ENCODE measurements around the gene RPUSD1. TPM values are rescaled to one million over a fixed set of nuclear protein-coding genes. Genes with fewer than 3 reads are reported as not detected.

Gene RPUSD1
- total and polyA plus RNA-seq, 4 donors: 6.8 to 20.3 (median 12.8) TPM

DNA sequence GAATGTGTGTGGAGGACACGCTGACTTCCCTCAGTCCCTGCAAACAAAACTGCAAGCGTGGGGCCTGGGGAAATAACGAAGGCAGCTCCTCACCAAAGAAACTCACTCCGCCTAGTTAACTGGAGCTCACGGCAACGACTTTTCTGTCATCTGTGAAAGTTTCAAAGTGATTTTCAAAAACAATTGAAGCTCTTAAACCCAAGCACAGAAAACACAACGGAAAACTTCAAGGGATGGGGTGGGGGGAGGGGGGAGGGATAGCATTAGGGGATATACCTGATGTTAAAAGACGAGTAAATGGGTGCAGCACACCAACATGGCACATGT is 15.5 kb upstream of the RPUSD1 start:
- WGBS, 2 donors: 44 to 45% methylated on average over 8 of the region's 8 CpGs
- DNase-seq: no peak
- no peaks in the 10 kb centered on the region for H3K4me1 ChIP-seq (ENCODE audit: control insufficient read depth in 1 of 2, insufficient read depth in 2 of 2, low read length in 2 of 2)
- no peak overlapping the region for H3K4me3 ChIP-seq (ENCODE audit: low read length in 2 of 2)
- ATAC-seq (ENCODE audit: low FRiP score): no peak
- H3K27me3 ChIP-seq (ENCODE audit: control insufficient read depth in 1 of 2, insufficient read depth in 2 of 2, low read length in 1 of 2): no peaks in the 10 kb centered on the region
- no peak overlapping the region for H3K27ac ChIP-seq (ENCODE audit: low read depth in 1 of 2, low read length in 2 of 2)
- no peaks in the 10 kb centered on the region for H3K36me3 ChIP-seq (ENCODE audit: control insufficient read depth in 1 of 2, insufficient read depth in 2 of 2, low read length in 1 of 2)
- intact Hi-C loops (cut with DNase I): no loop called here
- no peaks in the 10 kb centered on the region for H3K9me3 ChIP-seq (ENCODE audit: control insufficient read depth, low read length)

DNA sequence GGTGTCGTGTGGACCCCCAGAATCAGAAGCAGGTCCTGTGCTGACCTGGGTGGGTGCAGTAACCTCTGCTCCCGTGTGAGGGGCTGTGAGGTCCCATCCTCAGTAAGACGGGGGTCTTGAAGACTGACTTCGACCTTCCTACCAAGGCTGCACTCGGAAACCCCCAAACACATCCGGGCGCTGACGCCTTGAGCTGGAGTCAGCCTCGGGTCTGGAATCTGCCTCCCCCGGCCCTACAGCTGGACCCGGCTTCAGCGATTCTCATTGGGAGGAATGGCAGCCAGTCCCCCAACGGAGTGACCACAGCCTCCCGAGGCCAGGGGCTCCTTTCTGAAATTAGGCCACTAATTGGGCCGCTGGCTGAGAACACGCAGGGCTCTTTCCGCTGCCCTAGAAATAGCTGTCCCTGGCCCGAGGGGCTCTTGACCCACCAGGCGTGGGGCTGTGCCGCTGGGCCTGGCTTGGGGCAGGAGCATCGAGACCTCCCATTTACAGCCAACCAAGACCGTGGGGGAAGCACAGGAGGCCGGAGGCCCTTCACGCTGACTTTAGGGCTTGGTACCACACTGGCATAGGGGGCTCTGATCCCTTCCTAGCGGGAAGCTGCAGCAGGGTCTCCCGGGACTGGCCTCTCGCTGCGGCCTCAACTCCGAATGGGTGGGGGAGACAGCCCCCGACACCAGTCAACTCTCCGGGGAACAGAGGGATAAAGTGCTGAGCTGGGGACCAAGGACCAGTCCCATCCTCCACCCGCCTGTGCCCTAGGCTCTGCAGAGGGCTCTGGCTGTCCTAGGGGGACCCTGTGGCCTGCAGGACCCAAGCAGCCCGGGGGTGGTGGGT is 15.0 kb upstream of the RPUSD1 start:
- Histone ChIP-seq H3K4me3 (ENCODE audit: low read length in 2 of 2) (no peak overlapping the region), H3K27ac (ENCODE audit: low read depth in 1 of 2, low read length in 2 of 2) (no peak overlapping the region), H3K27me3 (ENCODE audit: control insufficient read depth in 1 of 2, insufficient read depth in 2 of 2, low read length in 1 of 2) (no peaks in the 10 kb centered on the region), H3K9me3 (ENCODE audit: control insufficient read depth, low read length) (no peaks in the 10 kb centered on the region), H3K4me1 (ENCODE audit: control insufficient read depth in 1 of 2, insufficient read depth in 2 of 2, low read length in 2 of 2) (no peaks in the 10 kb centered on the region), H3K36me3 (ENCODE audit: control insufficient read depth in 1 of 2, insufficient read depth in 2 of 2, low read length in 1 of 2) (no peaks in the 10 kb centered on the region)
- WGBS, 2 donors: 63 to 66% methylated on average over 33 of the region's 33 CpGs
- intact Hi-C loops (cut with DNase I): no loop called here
- DNase-seq: no peak
- ATAC-seq (ENCODE audit: low FRiP score): no peak

DNA sequence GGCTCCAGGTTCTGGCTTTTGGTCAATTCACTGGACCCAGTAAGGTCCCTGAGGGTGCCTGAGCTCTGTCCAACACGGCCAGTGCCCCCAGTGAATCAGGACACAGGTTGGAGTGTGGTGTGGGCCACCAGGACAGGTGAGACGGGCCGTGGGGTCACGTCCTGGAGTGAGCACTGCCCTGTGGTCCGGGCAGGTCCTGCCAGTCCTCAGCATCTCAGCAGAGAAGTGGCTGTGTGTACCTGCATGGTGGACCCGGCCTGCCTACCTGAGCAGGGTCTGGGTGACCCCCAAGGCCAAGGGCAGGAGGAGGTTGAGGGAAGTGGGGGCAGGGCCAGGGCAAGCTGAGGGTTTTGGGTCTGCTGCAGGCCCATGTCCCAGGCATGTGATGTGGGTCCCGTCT is 14.3 kb upstream of the RPUSD1 start:
- Histone ChIP-seq H3K27ac (ENCODE audit: low read depth in 1 of 2, low read length in 2 of 2) (no peak overlapping the region), H3K9me3 (ENCODE audit: control insufficient read depth, low read length) (no peaks in the 10 kb centered on the region), H3K4me1 (ENCODE audit: control insufficient read depth in 1 of 2, insufficient read depth in 2 of 2, low read length in 2 of 2) (no peaks in the 10 kb centered on the region), H3K27me3 (ENCODE audit: control insufficient read depth in 1 of 2, insufficient read depth in 2 of 2, low read length in 1 of 2) (no peaks in the 10 kb centered on the region), H3K36me3 (ENCODE audit: control insufficient read depth in 1 of 2, insufficient read depth in 2 of 2, low read length in 1 of 2) (no peaks in the 10 kb centered on the region), H3K4me3 (ENCODE audit: low read length in 2 of 2) (no peak overlapping the region)
- intact Hi-C loops (cut with DNase I): no loop called here
- ATAC-seq (ENCODE audit: low FRiP score) (no peak), DNase-seq (no peak)
- WGBS, 2 donors: 70 to 71% methylated on average over 7 of the region's 7 CpGs

DNA sequence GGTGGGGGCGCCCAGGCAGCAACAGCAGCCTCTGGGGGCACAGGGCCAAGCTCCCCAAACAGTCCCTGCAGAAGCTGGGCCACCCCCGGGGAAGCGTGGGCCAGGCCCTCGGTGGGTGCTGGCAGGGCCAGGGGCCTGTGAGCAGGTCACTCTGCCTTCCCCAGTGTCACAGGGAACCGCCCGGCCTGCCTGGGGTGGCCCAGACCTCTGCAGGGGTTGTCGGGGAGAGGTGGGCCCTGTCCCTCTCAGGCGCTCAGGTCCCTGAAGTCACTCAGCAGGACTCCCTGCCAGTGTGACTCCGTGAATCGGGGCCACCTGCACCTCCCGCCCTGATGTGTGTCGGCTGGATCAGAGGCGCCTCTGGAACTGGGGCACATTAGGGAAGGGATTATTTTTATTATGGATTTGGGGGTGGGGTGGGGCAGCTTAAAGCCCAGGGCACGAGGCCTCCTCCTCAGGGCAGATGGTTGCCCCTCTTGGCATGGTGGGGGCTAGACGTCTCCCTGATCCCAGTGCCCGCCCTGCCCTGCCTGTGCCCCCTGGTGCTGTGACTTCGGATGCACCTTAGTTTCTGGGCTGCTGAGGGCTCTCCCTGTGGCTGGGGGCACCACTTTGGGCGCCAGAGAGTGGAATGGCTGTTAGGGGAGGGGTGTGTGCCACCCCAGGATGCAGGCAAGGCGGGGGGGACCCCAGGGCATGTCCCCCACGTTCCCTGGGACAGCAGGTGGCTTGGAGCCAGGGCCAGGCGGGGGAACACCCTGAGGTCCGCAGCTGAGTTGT is 13.6 kb upstream of the RPUSD1 start:
- no peak overlapping the region for H3K4me3 ChIP-seq (ENCODE audit: low read length in 2 of 2)
- ATAC-seq (ENCODE audit: low FRiP score) (no peak), DNase-seq (no peak)
- no peak overlapping the region for H3K27ac ChIP-seq (ENCODE audit: low read depth in 1 of 2, low read length in 2 of 2)
- no peaks in the 10 kb centered on the region for H3K4me1 ChIP-seq (ENCODE audit: control insufficient read depth in 1 of 2, insufficient read depth in 2 of 2, low read length in 2 of 2)
- no peaks in the 10 kb centered on the region for H3K9me3 ChIP-seq (ENCODE audit: control insufficient read depth, low read length)
- no peaks in the 10 kb centered on the region for H3K36me3 ChIP-seq (ENCODE audit: control insufficient read depth in 1 of 2, insufficient read depth in 2 of 2, low read length in 1 of 2)
- H3K27me3 ChIP-seq (ENCODE audit: control insufficient read depth in 1 of 2, insufficient read depth in 2 of 2, low read length in 1 of 2): no peaks in the 10 kb centered on the region
- intact Hi-C loops (cut with DNase I): no loop called here
- 52 to 54% methylated on average over 20 to 22 of the region's 22 CpGs for WGBS, 2 donors

DNA sequence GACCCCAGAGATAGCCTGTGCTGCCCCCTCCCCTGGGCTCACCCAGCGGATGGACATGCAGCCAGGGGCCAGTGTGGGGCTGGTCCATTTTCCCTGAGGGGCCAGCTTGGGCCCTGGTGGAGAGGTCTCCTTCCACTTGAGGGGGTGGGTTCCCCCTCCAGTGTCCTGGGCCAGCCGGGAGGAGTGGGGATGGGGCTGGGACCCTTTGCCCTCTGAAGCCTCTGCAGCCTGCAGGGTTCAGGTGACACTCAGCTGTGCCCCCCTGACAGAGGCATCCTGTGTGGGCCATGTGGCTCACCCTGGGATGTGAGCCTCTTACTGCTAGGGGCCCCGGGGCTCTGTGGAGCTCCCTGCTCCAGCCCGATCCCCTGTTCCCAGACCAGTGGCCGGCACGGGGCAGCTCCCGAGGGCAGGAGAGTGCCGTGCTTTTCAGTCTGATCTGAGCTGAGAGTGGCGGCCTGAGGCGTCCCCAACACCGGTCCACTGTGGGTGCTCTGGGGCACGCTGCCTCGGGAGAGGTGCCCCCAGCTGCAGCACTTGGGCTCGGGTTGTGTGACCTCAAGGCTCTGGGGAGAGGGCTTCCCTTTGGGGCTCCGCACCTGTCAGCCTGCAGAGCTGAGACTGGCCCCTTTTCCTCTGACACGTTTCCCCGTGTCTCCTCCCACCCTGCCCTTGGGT is 12.8 kb upstream of the RPUSD1 start:
- Histone ChIP-seq H3K27me3 (ENCODE audit: control insufficient read depth in 1 of 2, insufficient read depth in 2 of 2, low read length in 1 of 2) (no peaks in the 10 kb centered on the region), H3K4me1 (ENCODE audit: control insufficient read depth in 1 of 2, insufficient read depth in 2 of 2, low read length in 2 of 2) (no peaks in the 10 kb centered on the region), H3K9me3 (ENCODE audit: control insufficient read depth, low read length) (no peaks in the 10 kb centered on the region), H3K4me3 (ENCODE audit: low read length in 2 of 2) (no peak overlapping the region), H3K36me3 (ENCODE audit: control insufficient read depth in 1 of 2, insufficient read depth in 2 of 2, low read length in 1 of 2) (no peaks in the 10 kb centered on the region), H3K27ac (ENCODE audit: low read depth in 1 of 2, low read length in 2 of 2) (no peak overlapping the region)
- intact Hi-C loops (cut with DNase I): no loop called here
- WGBS, 2 donors: 13 to 15% methylated on average over 16 to 17 of the region's 17 CpGs
- ATAC-seq (ENCODE audit: low FRiP score) (no peak), DNase-seq (no peak)

DNA sequence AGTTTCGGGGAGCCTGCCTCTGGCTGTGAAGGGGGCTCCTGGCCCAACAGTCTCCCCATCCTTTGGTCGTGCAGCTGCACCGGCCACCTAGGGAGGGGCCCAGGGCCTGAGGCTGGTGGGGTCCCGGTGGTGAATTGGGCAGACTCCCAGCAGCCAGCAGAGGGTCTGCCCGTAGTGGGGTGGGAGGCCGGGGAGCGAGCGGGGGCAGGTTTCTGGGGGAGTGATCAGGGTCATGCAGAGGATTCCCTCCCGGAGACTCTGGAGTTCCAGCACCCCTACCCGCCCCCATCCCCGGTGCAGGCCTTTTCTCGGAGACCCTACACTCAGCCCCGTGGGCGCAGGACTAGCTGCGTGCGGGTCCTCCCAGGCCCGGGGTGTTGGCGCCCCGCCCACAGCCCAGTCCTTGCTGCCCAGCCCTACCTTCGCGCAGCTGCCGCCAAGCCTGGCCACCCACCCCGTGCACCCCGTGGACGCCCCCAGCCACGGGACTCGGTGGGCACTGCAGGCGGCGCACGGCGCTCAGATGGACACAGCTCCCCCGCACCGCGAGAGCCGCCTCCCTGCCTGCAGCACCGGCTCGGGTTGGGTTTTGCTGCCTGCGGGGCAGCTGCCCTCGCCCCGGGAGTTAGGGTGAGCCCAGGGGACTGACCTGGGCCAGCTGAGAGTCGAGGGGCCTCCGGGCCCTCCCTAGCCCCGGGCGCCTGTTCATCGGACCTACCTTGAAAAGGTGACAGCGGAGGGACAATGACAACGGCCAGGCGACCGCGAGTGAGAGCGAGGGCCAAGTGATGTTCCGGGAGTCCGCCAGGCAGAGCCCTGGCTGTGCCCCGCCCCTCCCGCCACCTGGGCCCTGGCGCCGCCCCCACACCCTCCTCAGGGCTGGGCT is 12.0 kb upstream of the RPUSD1 start, which contains the start of gene GNG13:
TSS of gene GNG13 (minus strand) at position 787 of the 886 bp plus-strand sequence. CDS start 1,657 bp downstream, outside the sequence.
- intact Hi-C loops (cut with DNase I): no loop called here
- H3K27ac ChIP-seq (ENCODE audit: low read depth in 1 of 2, low read length in 2 of 2): no peak within 1 kb of the TSS
- H3K4me3 ChIP-seq (ENCODE audit: low read length in 2 of 2): no peak within 1 kb of the TSS
- 4 to 6% methylated on average over 51 to 57 of the region's 57 CpGs for WGBS, 2 donors
- H3K36me3 ChIP-seq (ENCODE audit: control insufficient read depth in 1 of 2, insufficient read depth in 2 of 2, low read length in 1 of 2): no peaks in the 10 kb centered on the region
- no peak for DNase-seq
- H3K27me3 ChIP-seq (ENCODE audit: control insufficient read depth in 1 of 2, insufficient read depth in 2 of 2, low read length in 1 of 2): no peaks in the 10 kb centered on the region
- no peak for ATAC-seq (ENCODE audit: low FRiP score)
- H3K9me3 ChIP-seq (ENCODE audit: control insufficient read depth, low read length): no peaks in the 10 kb centered on the region
- no peaks in the 10 kb centered on the region for H3K4me1 ChIP-seq (ENCODE audit: control insufficient read depth in 1 of 2, insufficient read depth in 2 of 2, low read length in 2 of 2)

DNA sequence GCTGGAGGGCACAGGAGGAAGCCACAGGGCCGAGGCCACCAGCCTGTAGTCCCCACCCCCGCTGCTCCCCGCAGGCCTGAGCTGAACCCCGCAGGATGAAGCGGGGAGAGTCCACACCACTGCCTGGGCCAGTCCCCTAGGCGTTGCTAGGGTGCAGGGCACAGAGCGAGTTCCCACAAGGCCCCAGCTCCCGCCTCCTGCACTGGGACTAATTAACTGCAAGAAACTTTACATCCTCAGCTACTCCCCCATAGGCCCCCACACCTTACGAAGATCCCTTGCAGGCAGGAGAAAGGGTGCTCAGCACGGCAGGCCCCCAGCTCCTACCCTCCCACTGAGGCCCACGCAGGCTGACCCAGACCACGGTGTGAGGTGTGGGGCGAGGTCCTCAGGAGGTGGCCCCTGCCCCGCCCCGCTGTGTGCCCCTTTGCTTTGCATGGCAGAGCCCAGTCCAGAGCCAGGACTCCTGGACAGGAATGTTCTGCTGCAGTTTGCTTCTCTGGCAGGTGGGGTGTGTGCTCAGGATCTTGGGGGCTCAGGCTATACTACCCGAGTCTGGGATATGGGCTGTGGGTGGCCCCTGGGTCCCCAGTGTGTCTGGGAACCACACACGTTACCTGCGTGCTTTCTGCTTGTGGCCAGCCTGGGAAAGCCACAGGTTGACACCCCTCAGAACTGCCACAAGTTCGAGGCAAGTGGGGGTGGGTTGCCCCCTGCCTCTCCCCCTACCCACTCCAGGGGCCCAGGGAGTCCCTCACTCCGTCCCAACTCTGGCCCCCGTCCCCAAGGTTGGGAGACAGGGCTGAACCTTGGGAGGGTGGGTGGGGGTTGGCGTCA is 11.1 kb upstream of the RPUSD1 start:
- H3K4me3 ChIP-seq (ENCODE audit: low read length in 2 of 2): no peak overlapping the region
- H3K27me3 ChIP-seq (ENCODE audit: control insufficient read depth in 1 of 2, insufficient read depth in 2 of 2, low read length in 1 of 2): no peaks in the 10 kb centered on the region
- no peaks in the 10 kb centered on the region for H3K36me3 ChIP-seq (ENCODE audit: control insufficient read depth in 1 of 2, insufficient read depth in 2 of 2, low read length in 1 of 2)
- 63 to 67% methylated on average over 22 of the region's 22 CpGs for WGBS, 2 donors
- no peak for ATAC-seq (ENCODE audit: low FRiP score)
- H3K4me1 ChIP-seq (ENCODE audit: control insufficient read depth in 1 of 2, insufficient read depth in 2 of 2, low read length in 2 of 2): no peaks in the 10 kb centered on the region
- no peak for DNase-seq
- H3K27ac ChIP-seq (ENCODE audit: low read depth in 1 of 2, low read length in 2 of 2): no peak overlapping the region
- intact Hi-C loops (cut with DNase I): no loop called here
- H3K9me3 ChIP-seq (ENCODE audit: control insufficient read depth, low read length): no peaks in the 10 kb centered on the region

Data from aorta (tissue), 5 donors.